HG03064 (cell line): ENCODE results near the gene NAB1.
A peak's percentile ranks its signal among the peaks of the same experiment; 100 is the strongest.

Experiments
- ATAC-seq: cut with Tn5 transposase; IDR thresholded peaks from one replicate; pipeline ENCODE4 v1.9.1; 2021; ENCODE audit warnings: low read depth; ENCODE audit not compliant: unreplicated experiment

NAB1 gene

GRCh38 chr2:190666895-190667294 is 18.0 kb downstream of the NAB1 start:
- no peak for ATAC-seq

DNA sequence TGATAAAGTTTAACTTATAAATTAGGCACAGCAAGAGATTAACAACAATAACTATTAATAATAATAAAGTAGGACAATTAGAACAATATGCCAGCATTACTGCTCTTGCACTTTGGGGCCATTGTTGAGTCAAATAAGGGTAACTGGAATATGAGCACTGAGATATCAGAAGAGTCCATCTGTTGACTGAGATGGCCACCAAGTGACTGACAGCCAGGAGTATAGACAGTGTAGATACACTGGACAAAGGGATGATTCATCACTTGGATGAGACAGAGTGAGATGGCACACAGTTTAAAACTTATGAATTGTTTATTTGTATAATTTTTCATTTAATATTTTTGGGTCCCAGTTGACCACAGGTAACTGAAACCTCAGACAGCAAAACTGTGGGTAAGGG is 20.0 kb downstream of the NAB1 start:
- ATAC-seq, result no peak

GRCh38 chr2:190670182-190670946 is 21.5 kb downstream of the NAB1 start:
- peak; percentile 40 for ATAC-seq

DNA sequence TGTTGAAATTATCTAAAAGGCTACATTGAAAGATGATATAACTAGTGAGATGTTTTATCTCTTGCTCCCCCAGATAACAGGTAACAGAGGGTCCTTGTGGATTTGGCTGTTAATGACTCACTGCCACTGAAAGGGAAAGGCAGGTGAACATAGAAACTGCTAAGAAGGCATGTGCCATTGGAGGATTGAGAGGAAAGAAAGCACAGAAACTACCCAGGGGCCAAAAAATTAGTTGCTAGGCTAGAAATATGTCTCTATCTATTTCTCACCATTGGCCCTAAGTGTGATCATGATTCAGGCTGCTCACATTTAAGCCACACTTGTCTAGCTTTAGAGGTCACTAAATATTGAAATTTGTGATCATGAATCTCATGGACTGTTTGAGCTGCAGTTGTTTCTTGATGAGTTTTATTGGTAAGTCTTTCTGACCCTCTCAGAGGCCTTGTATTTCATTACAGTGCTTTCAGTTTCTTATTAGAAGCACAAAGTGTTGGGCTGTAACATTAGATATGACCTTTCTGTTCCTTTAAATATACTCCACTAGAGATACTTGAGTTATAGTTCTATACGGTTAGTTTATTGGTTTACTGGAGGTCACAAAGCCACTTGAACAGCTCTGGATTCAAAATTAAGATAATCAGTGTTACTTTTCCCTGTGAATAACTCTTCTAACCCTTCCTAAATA is 26.2 kb downstream of the NAB1 start:
- ATAC-seq, result peak; percentile 38

- no peak for ATAC-seq
These were observed 28.4 kb downstream of the NAB1 start for GRCh38 chr2:190677255-190677654.

DNA sequence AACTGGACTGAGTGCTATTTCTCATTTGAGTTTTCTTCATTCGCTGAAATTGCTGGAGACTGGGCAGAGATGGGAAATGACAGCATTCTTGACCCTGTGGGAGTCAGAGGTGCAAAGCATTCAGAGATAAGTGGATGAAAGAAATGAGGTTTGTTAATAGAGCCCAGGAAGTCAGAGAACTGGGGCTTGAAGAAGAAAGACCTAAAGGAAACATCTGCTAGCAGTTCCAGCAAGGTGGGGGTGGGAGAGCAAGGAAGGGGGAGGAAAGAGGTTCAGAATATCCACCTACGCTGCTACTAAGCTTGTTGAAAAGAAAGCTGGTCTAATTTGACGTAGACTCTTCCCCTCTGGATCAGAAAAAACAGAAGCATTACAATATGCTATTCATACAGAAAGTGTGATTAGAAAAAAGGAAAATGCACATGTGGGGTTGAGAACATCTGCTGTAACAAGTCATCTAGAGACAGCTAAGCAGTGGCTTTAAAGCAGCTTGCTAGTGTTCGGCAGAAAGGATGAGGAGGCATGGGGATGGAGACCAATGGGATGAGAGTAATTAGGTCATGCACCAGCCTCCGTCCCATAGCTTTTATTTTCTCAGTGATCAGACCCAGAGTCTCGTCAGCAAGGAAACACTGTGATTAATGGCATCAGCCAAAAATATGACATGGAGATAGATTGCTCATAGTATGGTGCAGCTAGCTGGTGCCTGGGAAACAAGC is 29.7 kb downstream of the NAB1 start:
- ATAC-seq, result peak; percentile 60

- ATAC-seq, result no peak
These were observed 30.5 kb downstream of the NAB1 start for GRCh38 chr2:190679391-190679790.

- peak; percentile 42 for ATAC-seq
These were observed 31.1 kb downstream of the NAB1 start for GRCh38 chr2:190679813-190680591.

GRCh38 chr2:190682168-190682567 is 33.3 kb downstream of the NAB1 start:
- no peak for ATAC-seq

GRCh38 chr2:190683802-190684201 is 34.9 kb downstream of the NAB1 start:
- ATAC-seq, result no peak

- no peak for ATAC-seq
These were observed 36.0 kb downstream of the NAB1 start for GRCh38 chr2:190684931-190685330.

- ATAC-seq, result no peak
These were observed 36.5 kb downstream of the NAB1 start for GRCh38 chr2:190685333-190685732.

GRCh38 chr2:190693533-190694232 is 44.8 kb downstream of the NAB1 start:
- ATAC-seq, result no peak

- no peak for ATAC-seq
These were observed 45.6 kb downstream of the NAB1 start for GRCh38 chr2:190694479-190694878.

- no peak for ATAC-seq
These were observed 46.9 kb downstream of the NAB1 start for GRCh38 chr2:190695739-190696138.

DNA sequence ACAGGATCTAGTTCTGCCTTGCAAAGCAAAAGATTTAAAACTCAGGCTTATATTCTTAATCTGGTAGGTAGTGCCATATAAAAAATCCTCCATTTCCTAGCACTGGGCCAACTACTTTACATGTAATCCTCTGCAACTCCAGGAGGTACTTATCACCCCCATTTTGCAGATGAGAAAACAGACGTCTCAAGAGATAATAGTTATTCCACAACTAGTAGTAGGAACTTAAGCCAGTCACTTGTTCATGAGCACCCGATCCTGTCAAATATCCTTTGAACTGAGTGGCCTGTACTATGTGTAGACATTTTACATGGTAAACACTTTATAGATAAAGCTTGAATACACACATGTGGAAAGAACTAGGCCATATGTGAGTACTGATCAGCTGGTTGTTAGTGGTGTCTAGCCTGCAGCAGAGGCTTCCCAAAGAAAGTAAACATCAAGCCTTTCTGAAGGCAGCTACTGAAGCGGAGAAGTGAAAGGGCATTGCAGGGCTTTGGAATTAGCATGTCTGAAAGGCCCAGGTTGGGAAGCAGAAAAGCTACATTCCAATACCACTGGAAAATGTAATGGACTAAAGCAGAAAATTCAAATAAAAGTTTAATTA is 48.0 kb downstream of the NAB1 start:
- ATAC-seq, result no peak

GRCh38 chr2:190697421-190697820 is 48.5 kb downstream of the NAB1 start:
- ATAC-seq, result no peak

GRCh38 chr2:190698895-190699294 is 50.0 kb downstream of the NAB1 start:
- ATAC-seq, result no peak

DNA sequence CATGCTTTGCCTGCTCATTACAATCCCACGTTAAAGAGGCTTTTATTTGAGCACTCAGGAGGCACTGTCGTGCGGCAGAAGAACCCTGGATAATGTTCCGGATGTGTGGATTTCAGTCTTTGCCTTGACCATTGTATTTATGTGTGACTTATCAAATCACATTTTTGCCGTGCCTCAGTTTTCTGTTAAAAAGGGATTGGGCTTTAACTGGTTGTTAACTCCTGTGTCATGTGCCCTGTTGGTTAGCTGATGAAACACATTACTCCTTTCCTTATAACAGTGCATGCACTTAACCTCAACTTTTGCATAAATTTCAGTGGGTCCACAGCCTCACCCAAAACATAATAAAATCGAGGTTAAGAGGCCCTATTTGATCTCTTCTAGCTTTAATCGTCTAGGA is 52.7 kb downstream of the NAB1 start:
- ATAC-seq, result no peak

DNA sequence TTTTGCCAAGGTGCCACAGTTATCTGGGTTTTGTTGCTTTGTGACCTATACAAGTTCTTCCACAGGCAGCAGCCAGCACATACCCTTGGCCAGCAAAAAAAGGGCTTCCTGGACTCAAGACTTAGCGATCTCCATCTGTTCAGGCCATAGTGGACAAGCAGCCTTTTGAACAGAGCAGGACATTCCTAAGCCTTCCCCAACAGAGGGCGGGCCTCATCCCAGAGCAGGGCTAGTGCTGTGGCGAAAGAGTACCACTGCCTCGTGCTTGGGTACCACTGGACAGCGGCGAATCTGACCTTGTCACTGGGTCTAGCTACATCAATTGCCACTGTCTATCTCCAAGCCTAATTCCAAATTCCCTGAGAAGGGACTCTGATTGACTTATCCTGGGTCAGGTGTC is 56.4 kb downstream of the NAB1 start:
- ATAC-seq, result no peak
